GM18508 (cell line): ENCODE results near the gene POU3F3.

Experiments
- ATAC-seq: cut with Tn5 transposase; IDR thresholded peaks from one replicate; pipeline ENCODE4 v1.9.1; 2021; ENCODE audit warnings: moderate number of reproducible peaks; ENCODE audit not compliant: insufficient read depth, unreplicated experiment

Gene POU3F3

GRCh38 chr2:104901037-104901881, 47.3 kb downstream of the POU3F3 start:
- ATAC-seq, result no peak

DNA sequence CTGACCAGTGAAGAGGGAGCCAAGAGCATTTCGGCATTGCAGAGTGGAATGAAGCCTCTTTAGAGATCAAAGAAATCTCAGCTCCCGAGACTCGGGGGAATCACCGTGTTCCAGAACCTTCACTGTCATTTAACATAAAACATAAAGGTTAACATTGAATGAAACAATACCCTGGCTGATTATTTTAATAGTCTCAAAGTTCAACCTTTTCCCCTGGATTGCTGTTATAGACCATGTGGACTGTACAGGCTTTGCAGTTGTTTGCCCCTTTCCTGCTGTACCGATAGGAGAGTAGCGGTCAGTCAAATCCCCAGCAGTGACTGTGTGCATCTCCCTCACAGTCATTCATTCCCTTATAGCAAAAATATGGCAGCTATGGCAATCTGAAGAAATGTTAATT, 48.4 kb downstream of the POU3F3 start:
- ATAC-seq, result no peak
